Stimulated activated CD4-positive, alpha-beta T cell treated with anti-CD3 and anti-CD28 coated beads, TNF-alpha, amount 100 ng/mL, for 1 hour (primary cell): ENCODE data around the gene CACNA2D1.

Experiments used
- DNase-seq, 3 donors: peaks; one replicate each; pipeline ENCODE4 v3.0.0-alpha.2; 2020; ENCODE audit warnings: low read depth in 3 of 3, low spot score in 1 of 3

CACNA2D1 gene

DNA sequence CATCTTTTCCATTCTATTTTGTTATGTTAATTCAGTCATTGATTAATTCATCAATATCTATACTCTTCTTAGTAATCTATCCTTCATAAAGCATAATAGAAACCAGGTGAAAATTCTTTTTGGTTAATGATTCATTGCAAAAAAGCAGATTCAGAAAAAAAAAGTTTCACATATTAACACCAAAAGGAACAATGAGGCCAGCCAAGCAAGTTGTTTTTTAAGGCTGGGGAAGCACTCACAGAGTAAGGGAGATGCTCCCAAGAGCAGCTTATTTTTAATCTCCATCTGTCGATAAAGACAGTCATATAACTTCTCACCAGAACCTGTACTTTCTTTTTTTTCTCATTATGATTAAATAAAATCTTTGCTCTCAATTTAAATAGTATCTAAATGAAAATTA, 95.8 kb downstream of the CACNA2D1 start:
- DNase-seq, result no peak

DNA sequence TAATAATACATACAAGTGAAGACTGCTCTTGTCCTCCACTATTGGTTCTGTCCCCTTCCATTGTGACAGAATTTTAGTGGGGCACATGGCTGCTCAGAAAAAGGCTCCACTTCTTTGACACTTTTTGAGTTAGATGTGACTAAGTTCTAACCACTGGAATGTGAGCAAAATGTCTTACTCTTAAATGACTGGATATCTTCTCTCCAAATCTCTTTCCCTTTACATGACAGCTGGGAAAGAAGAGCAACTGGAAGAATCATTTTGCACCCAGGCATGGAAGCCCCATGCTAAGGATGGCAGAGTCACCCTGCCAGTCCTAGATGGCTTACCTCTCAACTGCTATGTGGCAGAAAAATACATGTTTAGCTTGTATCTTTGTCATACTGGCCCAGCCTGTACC, 97.7 kb downstream of the CACNA2D1 start:
- DNase-seq, result no peak

DNA sequence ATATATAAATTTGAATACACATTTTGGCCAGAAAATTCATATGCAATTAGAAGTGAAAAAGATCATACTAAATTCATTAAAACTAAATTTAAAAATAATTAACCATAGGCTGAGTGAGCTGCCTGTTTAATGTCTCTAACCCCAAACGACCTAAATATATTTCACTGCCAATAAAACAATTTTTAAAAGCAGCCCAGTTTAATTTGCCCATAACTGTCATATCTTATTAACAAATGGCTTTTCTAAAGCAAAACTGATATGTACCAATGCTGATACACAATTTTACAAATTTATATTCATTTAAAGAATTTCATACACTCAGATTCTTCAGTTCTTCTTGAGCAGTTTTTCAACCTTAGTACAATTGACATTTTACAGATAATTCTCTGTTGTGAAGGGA, 99.9 kb downstream of the CACNA2D1 start:
- DNase-seq, result no peak

DNA sequence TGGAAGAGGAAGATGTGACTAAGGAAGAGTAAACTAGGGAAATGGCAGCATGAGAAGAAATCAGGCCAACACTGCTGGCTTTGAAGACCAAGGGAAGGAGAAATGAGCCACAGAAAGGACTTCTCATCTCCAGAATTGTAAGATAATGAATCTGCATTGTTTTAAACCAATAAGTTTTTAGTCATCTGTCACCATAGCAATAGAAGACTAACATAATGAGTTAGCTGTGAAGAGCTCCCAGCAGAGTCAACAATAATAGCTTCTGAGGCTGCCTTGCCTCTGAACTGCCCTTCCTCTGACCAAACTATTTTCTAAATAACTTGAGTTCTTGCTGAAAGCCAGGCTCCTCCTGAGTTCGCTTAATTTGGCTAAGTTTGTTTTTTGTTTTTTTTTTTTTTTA, 103.6 kb downstream of the CACNA2D1 start:
- DNase-seq, result no peak

DNA sequence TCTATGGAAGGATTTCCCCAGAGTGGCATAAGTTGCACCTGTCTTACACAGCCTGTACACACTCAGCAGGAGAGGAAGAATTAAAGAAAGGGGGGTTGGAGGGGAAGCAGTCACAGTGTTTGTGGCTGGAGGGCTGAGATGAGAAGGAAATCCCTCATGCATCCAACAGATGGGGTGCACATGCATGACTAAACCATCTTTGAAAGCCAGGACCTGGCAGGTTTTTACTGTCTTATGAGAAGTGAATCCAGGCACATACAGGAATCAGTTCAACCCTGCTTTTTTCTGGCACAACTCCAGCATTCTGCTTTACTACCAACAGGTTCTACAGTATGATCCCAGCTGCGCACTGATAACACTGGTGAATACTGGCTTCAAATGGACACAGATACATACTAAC, 107.7 kb downstream of the CACNA2D1 start:
- DNase-seq, result no peak

DNA sequence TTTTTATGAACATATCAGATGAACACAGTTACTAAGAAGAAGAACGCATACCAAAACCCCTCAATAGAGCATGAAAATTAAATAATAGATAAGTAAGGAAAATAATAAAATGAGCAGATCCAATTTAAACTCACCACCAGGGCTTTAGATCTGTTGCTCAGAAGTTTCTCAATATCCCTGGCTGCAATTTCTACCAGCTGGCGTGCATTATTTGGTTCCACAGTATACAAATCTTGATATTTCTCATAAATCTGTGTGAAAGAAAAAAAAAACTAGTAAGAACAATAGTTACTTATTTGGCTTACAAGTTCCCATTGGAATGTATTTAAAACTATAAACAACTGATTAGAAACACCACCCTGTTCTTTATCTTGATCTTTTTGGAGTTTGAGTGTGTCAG, 108.6 kb downstream of the CACNA2D1 start:
- no peak for DNase-seq

DNA sequence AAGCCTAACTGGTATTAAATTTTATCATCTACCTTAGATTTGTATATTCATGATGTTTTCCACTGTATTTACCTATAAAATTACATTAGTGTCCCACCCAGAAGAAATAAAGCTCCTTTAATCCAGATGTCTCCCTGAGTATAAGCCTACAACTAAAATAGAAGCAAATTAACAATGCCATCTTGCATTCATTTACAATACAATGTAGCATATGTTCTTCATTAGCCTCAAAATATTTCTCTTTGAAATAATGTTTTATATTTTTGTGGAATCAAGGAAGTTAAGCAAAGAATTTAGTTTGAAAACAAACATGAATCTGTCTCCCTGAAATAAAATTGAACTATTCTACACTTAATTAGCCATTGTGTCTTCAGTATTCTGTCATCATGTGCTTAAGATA, 112.3 kb downstream of the CACNA2D1 start:
- no peak for DNase-seq

DNA sequence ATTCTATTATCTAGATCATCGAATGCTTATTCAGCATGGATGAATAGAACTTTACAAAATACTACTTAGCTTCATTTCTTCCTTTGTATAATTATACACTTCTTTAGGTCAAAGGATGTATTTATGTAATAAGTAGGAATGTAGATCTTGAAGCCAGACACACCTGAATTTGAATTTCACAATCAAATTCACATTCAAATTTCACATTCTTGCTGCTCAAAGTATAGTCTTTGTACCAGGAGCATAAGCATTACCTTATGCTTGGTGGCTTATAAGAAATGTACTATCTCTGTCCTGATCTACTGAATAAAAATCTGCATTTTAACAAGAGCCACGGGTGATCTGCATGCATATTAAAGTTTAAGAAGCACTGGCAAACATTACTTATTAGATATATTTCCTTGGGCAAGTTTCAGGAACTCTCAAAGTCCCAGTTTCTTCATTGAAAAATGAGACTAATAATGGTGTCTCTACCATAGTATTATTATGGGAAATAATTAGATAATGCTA, 112.8 kb downstream of the CACNA2D1 start:
- DNase-seq, result no peak

DNA sequence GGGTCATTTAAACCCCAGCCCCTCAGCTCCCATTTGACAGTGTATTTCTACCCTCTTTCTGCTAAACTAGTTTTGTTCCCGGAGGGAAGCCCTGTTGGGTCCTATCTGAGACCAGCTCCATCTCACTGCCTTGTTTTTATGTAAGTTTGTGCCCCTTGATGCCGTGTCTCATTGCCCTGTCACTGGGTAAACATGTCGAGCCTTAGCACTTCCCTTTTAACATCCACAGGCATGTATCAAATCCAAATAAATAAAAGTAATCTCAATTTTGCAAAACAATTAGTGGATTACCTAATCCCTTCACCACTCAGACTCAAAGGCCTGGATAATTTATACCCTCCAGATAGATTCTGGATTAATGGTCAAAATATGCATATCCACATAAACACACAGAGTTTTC, 115.7 kb downstream of the CACNA2D1 start:
- no peak for DNase-seq

DNA sequence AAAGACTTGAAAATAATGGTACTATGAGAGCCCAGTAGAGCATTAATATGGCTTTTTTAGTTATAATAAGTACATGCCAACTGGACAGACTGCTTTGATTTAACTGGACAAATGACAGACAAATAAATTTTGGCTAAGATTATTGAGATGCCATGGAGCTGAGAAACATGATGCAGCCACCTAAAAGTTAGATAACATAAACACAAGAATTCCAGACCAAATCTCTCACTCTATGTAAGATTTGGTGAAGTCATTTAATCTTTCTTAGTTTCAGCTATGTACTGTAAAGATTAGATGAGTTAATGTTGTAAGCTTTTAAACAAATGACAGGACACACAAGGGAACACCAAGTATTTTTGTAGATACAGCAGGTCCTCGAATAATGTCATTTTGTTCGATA, 118.2 kb downstream of the CACNA2D1 start:
- DNase-seq, result no peak

DNA sequence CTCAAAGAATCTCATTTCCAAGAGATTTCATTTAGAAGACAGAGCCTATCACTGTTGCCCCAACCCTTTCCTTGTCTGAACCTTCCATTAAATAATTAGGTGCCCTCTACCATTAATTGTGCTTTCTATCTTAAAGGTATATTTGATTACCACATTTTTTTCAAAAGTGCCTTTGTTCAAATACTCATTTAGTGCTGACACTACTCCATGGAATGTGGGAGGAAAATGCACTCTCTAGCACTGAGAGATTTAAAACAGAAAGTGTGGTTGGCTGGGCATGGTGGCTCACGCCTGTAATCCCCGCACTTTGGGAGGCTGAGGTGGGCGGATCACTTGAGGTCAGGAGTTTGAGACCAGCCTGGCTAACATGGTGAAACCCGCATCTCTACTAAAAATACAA, 119.8 kb downstream of the CACNA2D1 start:
- no peak for DNase-seq

DNA sequence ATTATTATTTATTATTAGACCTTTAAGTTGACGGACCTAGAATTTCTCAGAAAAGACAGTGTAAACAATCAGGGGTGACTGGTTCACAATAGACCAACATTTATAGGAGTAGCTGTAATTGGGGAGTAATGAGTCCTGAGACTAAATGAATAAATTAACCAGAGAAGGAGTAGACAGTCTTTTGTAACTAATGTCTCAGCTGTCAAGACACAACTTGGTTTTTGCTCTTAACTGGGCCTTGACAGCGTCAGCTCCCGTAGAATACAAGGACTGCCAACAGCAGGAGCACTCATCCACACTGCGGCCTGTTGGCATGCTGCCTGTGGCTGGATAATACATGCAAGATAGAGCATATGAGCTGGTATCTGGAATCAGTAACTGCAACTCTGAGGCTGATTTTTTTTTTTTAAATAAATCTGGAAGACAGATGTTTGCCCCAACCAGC, 123.9 kb downstream of the CACNA2D1 start:
- no peak for DNase-seq

DNA sequence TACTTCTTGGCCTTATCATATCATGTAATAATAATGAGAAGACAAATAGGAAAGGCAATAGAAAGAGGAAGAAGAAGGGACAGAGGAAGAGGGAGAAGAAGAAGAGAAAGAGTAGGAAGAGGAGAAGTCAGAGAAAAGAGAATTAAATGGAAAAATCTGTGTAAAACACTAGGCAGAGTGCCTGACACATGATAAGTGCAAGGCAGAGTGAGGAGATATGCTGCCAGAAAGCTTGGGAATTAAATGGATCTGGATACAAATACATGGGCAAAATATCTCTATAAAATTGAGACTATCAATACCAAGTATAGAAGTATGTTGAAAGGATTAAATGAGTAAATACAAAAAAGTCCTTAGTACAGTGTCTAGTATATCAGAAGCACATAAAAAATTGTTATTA, 124.8 kb downstream of the CACNA2D1 start:
- DNase-seq, result no peak

DNA sequence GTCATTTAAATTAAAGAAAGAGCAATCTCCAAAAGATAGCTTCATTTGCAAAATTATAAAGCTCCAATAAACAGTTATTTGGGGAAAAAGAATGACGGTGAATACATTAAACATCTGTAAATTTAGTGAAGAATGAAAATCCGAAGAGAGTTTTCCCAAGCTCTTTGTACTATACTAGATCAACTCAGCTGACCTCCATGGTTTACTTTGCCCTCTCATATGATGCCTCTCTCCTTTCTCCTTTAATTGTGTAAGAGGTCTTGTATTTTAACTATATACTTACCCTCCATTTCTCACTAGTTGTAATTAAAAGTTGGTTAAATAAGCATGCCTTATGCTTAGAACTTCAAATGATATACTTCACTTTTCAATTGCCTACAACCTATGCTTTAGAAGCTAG, 125.8 kb downstream of the CACNA2D1 start:
- no peak for DNase-seq

DNA sequence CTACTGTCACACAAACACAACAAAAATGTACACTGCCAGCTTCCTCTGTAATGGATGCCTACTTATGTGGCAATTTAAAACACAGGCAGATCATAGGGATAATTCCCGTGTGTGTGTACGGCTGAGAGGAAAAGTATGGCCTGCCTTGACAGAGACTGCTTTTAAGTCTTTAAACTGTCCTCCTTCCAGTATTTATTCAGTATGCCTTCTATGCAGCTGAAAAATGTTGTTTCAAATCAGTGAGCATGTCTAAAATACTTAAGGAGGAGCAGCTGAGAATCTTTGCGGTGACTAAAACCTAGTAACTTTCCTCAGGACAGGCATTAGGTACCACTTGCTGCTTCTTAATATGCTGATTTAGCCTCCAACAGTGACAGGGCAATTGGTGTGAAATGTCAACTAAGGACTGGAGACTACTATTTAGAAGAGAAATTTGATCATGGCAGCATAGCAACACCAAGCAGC, 126.3 kb downstream of the CACNA2D1 start:
- DNase-seq, result no peak

DNA sequence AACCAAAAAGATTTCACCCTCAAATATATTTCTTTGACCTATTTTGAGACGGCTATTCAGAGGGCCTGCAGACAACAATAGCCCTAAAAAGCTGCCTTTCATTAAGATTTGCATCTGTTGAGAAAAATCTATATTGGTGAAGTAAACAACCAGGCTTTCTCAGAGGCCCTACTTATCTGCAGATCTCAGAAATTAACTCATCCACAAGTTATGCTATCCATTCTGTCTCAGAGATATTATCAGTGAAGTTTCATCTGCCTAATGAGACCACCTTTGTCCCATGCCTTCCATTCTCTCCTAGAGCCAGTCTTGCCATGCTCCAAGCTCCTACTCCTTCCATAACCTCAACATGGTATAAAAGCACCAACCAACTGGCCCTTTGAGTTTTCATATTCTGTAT, 130.3 kb downstream of the CACNA2D1 start:
- DNase-seq, result no peak

DNA sequence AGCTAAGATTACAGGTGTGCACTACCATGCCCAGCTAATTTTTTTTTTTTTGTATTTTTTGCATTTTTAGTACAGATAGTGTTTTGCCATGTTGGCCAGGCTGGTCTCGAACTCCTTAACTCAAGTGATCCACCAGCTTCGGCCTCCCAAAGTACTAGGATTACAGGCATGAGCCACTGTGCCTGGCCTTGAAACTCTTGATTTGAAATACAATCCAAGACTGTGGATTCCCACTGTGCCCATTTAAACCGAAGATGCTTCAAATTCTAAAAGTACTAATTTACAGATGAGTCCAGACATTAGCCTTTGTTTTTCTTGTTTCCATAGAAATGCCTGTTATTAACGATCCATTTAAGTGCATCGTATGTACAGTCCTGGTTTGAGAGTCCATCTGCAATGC, 130.9 kb downstream of the CACNA2D1 start:
- no peak for DNase-seq

DNA sequence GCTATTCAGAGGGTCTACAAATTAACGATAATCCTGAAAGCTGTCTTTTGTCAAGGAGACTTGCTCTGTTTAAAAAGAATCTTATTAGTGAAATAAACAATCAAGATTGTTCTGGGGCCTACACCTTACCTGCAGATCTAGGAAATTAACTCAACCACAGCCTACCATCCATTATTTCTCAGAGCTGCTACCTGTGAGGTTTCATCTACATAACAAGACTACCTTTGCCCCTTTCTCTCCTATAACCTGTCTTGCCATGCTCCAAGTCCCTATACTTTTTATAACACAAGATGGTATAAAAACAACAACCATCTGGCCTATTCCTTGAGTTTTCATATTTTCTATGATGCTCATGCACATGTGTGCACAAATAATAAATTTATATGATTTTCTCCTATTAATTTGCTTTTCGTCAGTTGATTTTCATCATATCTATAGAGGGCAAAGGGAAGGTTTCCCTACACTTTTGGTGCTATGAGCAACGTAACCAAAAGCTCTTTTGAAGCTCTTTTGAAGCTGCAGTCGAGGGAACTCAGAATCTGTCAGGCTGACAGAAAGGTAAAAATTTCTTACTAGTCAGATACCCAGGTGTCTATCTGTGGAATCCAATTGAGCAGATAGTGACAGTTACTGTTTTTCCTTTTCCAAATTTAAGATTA, 138.1 kb downstream of the CACNA2D1 start:
- no peak for DNase-seq

DNA sequence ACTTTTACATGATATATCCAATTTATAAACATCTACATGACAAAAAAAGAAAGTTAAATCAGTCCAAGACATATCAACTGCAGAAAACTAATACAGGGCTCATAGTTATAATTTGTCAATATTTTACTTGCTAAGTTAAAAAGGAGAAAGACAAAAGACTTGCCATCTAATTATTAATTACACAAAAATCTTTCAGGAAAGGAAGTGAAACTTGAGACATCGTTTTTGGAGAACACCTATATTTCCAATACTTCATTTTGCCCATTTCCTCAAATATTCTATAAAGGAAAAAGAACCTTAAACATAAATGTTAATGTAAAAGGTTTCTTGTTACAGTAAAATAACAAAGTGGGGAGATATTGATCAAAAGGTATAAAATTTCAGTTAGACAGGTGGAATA, 148.7 kb downstream of the CACNA2D1 start:
- DNase-seq, result no peak

DNA sequence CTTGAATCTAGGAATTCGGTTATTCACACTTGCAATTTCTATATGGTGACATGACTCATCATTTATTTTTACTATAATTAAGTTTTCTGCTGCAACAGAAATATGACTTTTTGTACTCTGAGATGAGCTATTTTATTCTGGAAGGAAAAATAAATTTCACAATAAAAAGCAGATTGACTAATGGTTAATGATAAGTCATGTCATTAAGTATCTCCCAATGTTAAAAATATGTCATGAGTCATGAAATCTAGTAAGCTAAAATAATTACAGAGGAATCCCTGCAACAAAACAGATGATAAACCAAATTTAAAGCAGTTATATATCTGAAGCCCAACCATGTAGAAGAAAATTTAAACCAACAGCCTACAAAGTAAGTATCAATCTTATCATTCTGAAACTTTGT, 149.2 kb downstream of the CACNA2D1 start:
- no peak for DNase-seq

DNA sequence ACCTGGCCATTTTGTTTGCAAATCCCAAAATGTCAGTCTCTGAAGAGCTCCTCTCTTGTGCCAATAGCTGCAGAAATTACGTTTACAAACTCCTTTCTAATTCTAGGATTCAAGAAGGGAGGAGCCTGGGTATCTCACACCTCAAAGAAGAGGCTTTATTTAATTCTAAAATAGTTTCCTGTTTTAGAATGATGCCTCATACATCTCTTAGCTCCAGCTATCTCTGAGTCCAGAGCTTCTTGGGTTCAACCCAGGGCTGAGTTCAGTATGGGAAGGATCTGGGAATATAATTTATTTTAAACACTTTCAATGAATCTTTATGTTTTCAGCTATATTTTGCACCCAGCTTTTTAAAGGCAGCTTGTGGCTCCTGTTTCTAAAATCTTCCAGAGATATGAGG, 150.1 kb downstream of the CACNA2D1 start:
- DNase-seq, result no peak

DNA sequence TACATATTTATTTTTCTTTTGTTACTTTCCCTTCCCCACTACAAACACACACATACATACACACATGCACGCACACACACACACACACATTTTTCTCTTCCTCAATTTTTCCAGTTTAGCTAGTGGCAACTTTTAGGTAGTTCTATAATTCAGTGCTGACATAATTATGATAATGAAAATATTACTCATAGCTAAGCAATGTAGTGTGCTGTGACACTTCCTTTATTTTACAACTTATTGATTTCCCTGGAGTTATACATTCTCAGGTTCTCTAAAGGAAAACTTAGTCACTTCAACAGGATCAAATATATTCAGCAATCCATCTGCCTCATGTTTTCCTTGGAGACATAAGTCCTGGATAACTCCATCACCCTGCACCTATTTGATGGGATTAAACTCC, 151.6 kb downstream of the CACNA2D1 start:
- no peak for DNase-seq

DNA sequence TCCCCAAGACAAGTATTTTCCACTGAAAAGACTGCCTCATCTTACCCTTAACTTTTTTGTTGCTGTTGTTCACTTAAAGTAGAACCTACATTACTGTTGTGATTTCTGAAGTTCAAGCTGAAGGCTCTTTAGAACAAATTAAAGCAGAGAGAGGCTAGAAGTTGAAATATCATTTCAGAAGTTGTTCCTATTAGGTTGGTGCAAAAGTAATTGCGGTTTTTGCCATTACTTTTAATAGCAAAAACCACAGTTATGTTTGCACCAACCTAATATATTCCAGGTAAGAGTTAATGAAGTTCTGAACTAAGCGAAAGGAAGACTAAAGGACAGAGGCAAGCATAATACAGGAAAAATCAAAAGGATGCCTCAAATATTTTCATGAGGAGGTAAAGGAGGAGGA, 153.7 kb downstream of the CACNA2D1 start:
- no peak for DNase-seq
